GM18867 (cell line): Measurements from ENCODE around the gene EVC2.

Source experiments
- ATAC-seq: cut with Tn5 transposase; IDR thresholded peaks from one replicate; pipeline ENCODE4 v1.9.1; 2021; ENCODE audit warnings: mild to moderate bottlenecking, moderate library complexity; ENCODE audit not compliant: unreplicated experiment

The EVC2 gene

GRCh38 chr4:5517372-5517771, 191.0 kb downstream of the EVC2 start:
- ATAC-seq, result no peak

GRCh38 chr4:5515646-5516045, 192.7 kb downstream of the EVC2 start:
- no peak for ATAC-seq
